Naive thymus-derived CD4-positive, alpha-beta T cell (primary cell): ENCODE measurements around the gene SLC34A1. TPM values are rescaled to one million over a fixed set of nuclear protein-coding genes. Genes with fewer than 3 reads are reported as not detected.

Experiments
- ATAC-seq: fragments of 150-1000 bp; cut with Tn5 transposase; 2 replicates; pipeline ENCODE4 v1.10.0; 2021; ENCODE audit warnings: mild to moderate bottlenecking, moderate library complexity
- CTCF ChIA-PET: fragments of 350-600 bp; sonication (Branson Sonifier 250); formaldehyde crosslinking; loops from one replicate; lab custom pipeline; 2021; ENCODE audit warnings: antibody characterized with exemption; lab: Charles Lee
- POLR2A ChIA-PET: fragments of 350-600 bp; sonication (Branson Sonifier 250); formaldehyde crosslinking; loops from one replicate; lab custom pipeline; 2021; ENCODE audit warnings: antibody characterized with exemption, inconsistent platforms; lab: Charles Lee
- DNase-seq, 9 donors: peaks; one replicate each; pipeline versions ENCODE4 v3.0.0 to v3.0.0-alpha.2; 2020 to 2022; ENCODE audit warnings: mixed read lengths in 1 of 9
- H3K27ac ChIP-seq: one replicate; pipeline ENCODE4 v1.7.0; 2013; ENCODE audit warnings: mild to moderate bottlenecking, low read depth, low read length, moderate library complexity
- H3K27me3 ChIP-seq, 2 donors: one replicate each; pipeline ENCODE4 v1.7.0; 2013; ENCODE audit warnings: low read length in 2 of 2, mild to moderate bottlenecking in 2 of 2, moderate library complexity in 2 of 2; ENCODE audit not compliant: control insufficient read depth in 2 of 2, insufficient read depth in 2 of 2
- H3K36me3 ChIP-seq, 3 experiments: 1 replicate in 2 of 3; 2 replicates in 1 of 3; pipeline ENCODE4 v1.7.0; 2013; ENCODE audit warnings: low read length in 3 of 3, mild to moderate bottlenecking in 3 of 3, moderate library complexity in 1 of 3; ENCODE audit not compliant: insufficient read depth in 3 of 3, control insufficient read depth in 2 of 3
- H3K4me1 ChIP-seq, 2 donors: one replicate each; pipeline ENCODE4 v1.7.0; 2013; ENCODE audit warnings: low read length in 2 of 2, mild to moderate bottlenecking in 2 of 2, moderate library complexity in 1 of 2; ENCODE audit not compliant: control insufficient read depth in 2 of 2, insufficient read depth in 2 of 2
- H3K4me3 ChIP-seq: 2 replicates; pipeline ENCODE4 v1.7.0; 2013; ENCODE audit warnings: mild to moderate bottlenecking, low read length
- H3K9me3 ChIP-seq, 3 experiments: 1 replicate in 2 of 3; 2 replicates in 1 of 3; pipeline ENCODE4 v1.7.0; 2013; ENCODE audit warnings: low read length in 3 of 3; ENCODE audit not compliant: control insufficient read depth in 2 of 3
- H3K27ac Mint-ChIP-seq, 9 donors: one replicate each; pipeline ENCODE4 v1.8.0; 2020 to 2022; ENCODE audit warnings: mixed read lengths in 9 of 9, mild to moderate bottlenecking in 8 of 9, moderate library complexity in 5 of 9, inconsistent platforms in 2 of 9
- H3K27me3 Mint-ChIP-seq, 5 donors: one replicate each; pipeline ENCODE4 v1.8.0; 2021 to 2022; ENCODE audit warnings: mixed read lengths in 5 of 5, mild to moderate bottlenecking in 1 of 5
- H3K36me3 Mint-ChIP-seq, 5 donors: one replicate each; pipeline ENCODE4 v1.8.0; 2020 to 2022; ENCODE audit warnings: mixed read lengths in 5 of 5, mild to moderate bottlenecking in 3 of 5, inconsistent platforms in 1 of 5
- H3K4me1 Mint-ChIP-seq, 7 donors: one replicate each; pipeline ENCODE4 v1.8.0; 2020 to 2022; ENCODE audit warnings: mixed read lengths in 7 of 7, mild to moderate bottlenecking in 3 of 7, inconsistent platforms in 1 of 7
- H3K4me3 Mint-ChIP-seq, 10 donors: one replicate each; pipeline ENCODE4 v1.8.0; 2020 to 2022; ENCODE audit warnings: mild to moderate bottlenecking in 10 of 10, mixed read lengths in 10 of 10, moderate library complexity in 6 of 10, inconsistent platforms in 2 of 10
- H3K9me3 Mint-ChIP-seq, 11 donors: one replicate each; pipeline ENCODE4 v1.8.0; 2020 to 2022; ENCODE audit warnings: mixed read lengths in 11 of 11, mild to moderate bottlenecking in 4 of 11, inconsistent platforms in 1 of 11, moderate library complexity in 1 of 11
- intact Hi-C, 2 donors: fragments of 100-400 bp; cut with micrococcal nuclease; formaldehyde crosslinking; loops; one replicate each; pipeline ENCODE4 v1.15.1; 2023
- polyA plus RNA-seq, 2 donors: library from polyadenylated mRNA; unstranded; fragments of 300-500 nt; fragmentation: Illumina TruSeq; gene quantifications; one replicate each; pipeline ENCODE4 v1.2.3, GENCODE V29; 2021
- total RNA-seq, 6 experiments: library from RNA in 5 of 6; stranded (reverse) in 5 of 6; gene quantifications; 1 replicate in 5 of 6; 2 replicates in 1 of 6; pipeline ENCODE4 v1.2.3 and lab custom pipeline; 2021 to 2026

The SLC34A1 gene
- total and polyA plus RNA-seq, 7 experiments from 2014 or later: 0.27 to 0.29 TPM; not detected in 5

DNA sequence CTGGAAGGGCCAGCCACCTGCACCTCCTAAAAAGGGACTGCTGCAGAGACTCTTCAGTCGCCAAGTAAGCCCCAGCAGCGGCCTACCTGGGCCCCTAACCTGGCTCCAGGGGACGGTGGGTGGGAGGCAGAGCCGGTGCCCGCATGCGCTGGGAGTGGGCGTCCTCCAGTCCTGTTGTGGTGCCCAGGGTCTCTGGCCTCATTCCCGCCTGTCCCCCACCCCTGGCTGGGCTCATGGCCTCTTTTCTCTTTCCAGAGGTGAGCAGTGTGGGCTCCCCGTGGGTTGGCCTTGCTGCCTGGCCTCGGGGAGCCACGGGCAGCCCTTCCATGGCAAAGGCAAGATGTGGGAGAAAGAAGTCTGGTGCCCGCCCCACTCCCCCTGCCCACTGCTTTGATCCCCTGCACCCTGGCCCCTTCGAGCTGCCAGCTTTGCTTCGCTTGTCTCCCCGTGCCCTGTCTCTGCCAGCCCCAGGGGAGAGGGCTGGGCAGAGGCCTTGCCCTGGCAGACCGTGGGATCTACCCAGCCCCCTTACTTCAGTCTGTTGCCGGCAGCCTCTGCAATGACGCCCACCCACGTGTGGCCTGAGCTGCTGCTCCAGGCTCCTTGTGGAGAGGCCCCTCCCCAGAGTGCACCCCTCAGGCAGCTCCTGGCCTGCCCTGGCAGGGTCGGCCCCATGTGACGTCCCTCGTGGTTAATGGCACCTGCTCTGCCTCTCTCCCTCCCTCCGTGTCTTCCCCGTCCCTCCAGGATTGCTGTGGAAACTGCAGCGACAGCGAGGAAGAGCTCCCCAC is 57.0 kb downstream of the SLC34A1 start:
- no peak overlapping the region for H3K4me3 ChIP-seq
- ATAC-seq (no peak), DNase-seq (no peak)
- no peaks in the 10 kb centered on the region for H3K27me3 ChIP-seq
- Mint-ChIP-seq H3K36me3 (peaks cover 0 to 34% (median 18%) of the 10 kb centered on the region in 5 donors), H3K27ac (peak overlapping the region in 5 of 9 donors; percentile 28 to 92 (median 76)), H3K27me3 (no peaks in the 10 kb centered on the region), H3K4me3 (peak overlapping the region in 1 of 10 donors; percentile 56), H3K4me1 (peaks cover 52 to 79% (median 63%) of the 10 kb centered on the region in 7 donors), H3K9me3 (no peaks in the 10 kb centered on the region)
- CTCF ChIA-PET: interaction anchor here (0.7 to 3.7 kb wide), 5 partner anchors 9 to 38 kb away, joined by 3 to 25 read pairs (median 5); no protein-coding TSS in a partner anchor
- POLR2A ChIA-PET: interaction anchor here (0.6 to 23.1 kb wide), 7 partner anchors 7 to 172 kb away, joined by 3 to 804 read pairs (median 6); partner anchors contain the start of gene GRK6
- H3K9me3 ChIP-seq: no peaks in the 10 kb centered on the region
- intact Hi-C loops: no loop called here
- H3K4me1 ChIP-seq: peaks cover 10 to 52% of the 10 kb centered on the region in 2 donors
- H3K27ac ChIP-seq: peak overlapping the region; percentile 84
- peaks cover 9 to 69% (median 23%) of the 10 kb centered on the region in 3 experiments for H3K36me3 ChIP-seq

DNA sequence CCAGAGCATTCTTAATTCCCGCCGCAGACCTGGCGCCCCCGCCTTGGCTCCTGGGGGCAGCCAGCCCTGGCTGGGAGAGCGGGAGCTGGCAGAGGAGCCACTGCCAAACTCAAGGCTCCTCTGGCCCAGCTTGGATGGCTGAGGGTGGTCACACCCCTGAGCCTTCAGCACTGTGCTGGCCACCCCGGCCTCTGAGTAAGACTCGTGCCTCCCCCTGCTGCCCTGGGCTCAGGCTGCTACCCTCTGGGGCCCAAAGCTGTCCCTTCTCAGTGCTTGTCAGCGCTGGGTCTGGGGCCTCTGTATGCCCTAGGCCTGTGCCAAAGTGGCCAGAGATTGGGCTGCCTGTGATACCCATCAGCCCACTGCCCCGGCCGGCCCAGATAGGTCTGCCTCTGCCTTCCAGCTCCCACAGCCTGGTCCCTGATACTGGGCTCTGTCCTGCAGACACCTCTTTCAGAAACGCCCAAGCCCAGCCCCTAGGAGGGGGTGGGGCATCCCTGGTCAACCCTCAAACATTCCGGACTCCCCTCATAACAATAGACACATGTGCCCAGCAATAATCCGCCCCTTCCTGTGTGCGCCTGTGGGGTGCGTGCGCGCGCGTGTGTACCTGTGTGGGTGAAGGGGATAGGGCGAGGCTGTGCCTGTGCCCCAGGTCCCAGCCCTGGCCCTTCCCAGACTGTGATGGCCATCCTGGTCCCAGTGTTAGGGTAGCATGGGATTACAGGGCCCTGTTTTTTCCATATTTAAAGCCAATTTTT is 58.0 kb downstream of the SLC34A1 start:
- Mint-ChIP-seq H3K9me3 (no peaks in the 10 kb centered on the region), H3K27ac (peak overlapping the region in 6 of 9 donors; percentile 28 to 97 (median 36)), H3K27me3 (no peaks in the 10 kb centered on the region), H3K4me3 (peak overlapping the region in 1 of 10 donors; percentile 56), H3K36me3 (peaks cover 0 to 27% (median 14%) of the 10 kb centered on the region in 5 donors), H3K4me1 (peaks cover 46 to 69% (median 53%) of the 10 kb centered on the region in 7 donors)
- ChIA-PET POLR2A (interaction anchor here (0.6 to 23.1 kb wide), 7 partner anchors 11 to 171 kb away, joined by 3 to 804 read pairs (median 4); partner anchors contain the start of genes F12, GRK6 and PFN3), CTCF (interaction anchor here (0.9 to 8.8 kb wide), 7 partner anchors 10 to 72 kb away, joined by 4 to 105 read pairs (median 25); no protein-coding TSS in a partner anchor)
- Histone ChIP-seq H3K9me3 (no peaks in the 10 kb centered on the region), H3K4me3 (no peak overlapping the region), H3K27ac (peak overlapping the region; percentile 97), H3K27me3 (no peaks in the 10 kb centered on the region), H3K36me3 (peaks cover 4 to 58% (median 16%) of the 10 kb centered on the region in 3 experiments), H3K4me1 (peaks cover 11 to 49% of the 10 kb centered on the region in 2 donors)
- intact Hi-C loops: no loop called here
- ATAC-seq (no peak), DNase-seq (peak in 1 of 9 donors; percentile 5)

DNA sequence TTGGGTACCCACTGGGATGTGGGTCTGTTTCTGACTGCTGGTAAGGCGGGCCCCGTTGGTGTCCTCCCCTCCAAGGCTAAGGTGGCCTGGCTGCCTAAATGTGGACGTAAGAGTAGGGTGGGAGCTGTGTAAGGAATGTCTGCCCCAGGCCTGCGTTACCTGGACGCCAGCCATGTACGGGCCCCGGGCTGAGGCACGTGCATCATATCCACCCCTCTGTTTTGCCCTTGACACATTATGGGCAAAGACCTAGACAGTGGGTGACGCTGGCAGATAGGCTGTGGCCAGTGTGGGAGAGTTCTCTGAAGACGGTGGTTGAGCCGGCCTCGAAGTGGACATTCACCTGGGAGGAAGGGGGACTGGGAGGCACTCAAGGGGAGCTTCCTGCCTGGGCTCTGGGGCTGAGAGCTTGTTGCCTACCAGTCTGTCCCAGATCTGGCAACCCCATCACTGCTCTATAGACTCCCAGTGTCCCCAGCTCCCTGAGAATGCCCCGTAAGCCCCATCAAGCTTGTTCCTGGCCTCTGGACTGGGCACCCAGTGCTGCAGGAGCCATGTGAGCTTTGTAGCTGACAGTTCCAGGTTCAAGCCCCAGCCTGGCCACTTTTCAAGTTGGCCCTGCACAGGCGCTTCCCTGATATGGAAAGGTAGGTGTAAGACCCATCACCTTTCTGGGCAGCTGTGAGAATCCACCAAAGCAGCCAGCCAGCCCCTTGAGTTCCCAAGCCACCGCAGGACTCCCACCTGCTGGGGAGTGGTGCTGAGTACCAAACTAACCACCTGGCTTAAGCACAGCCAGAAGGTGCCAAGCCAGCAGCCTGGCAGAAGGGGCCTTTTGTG is 59.1 kb downstream of the SLC34A1 start:
- Mint-ChIP-seq H3K4me3 (no peak overlapping the region), H3K27ac (peak overlapping the region in 7 of 9 donors; percentile 80 to 97 (median 93)), H3K36me3 (peaks cover 0 to 18% (median 10%) of the 10 kb centered on the region in 5 donors), H3K4me1 (peaks cover 42 to 67% (median 52%) of the 10 kb centered on the region in 7 donors), H3K9me3 (no peaks in the 10 kb centered on the region), H3K27me3 (peaks cover 0 to 7% (median 0%) of the 10 kb centered on the region in 5 donors)
- ChIA-PET POLR2A (interaction anchor here (0.6 to 23.1 kb wide), 6 partner anchors 9 to 156 kb away, joined by 3 to 804 read pairs (median 4); partner anchors contain the start of genes F12, GRK6 and PFN3), CTCF (interaction anchor here (1.0 to 8.8 kb wide), 8 partner anchors 9 to 73 kb away, joined by 4 to 105 read pairs (median 6); no protein-coding TSS in a partner anchor)
- intact Hi-C loops: no loop called here
- Histone ChIP-seq H3K27ac (peak overlapping the region; percentile 97), H3K4me3 (no peak overlapping the region), H3K27me3 (no peaks in the 10 kb centered on the region), H3K4me1 (peaks cover 11 to 49% of the 10 kb centered on the region in 2 donors), H3K36me3 (peaks cover 4 to 47% (median 7%) of the 10 kb centered on the region in 3 experiments), H3K9me3 (no peaks in the 10 kb centered on the region)
- ATAC-seq: no peak
- peak in 1 of 9 donors; percentile 11 for DNase-seq

DNA sequence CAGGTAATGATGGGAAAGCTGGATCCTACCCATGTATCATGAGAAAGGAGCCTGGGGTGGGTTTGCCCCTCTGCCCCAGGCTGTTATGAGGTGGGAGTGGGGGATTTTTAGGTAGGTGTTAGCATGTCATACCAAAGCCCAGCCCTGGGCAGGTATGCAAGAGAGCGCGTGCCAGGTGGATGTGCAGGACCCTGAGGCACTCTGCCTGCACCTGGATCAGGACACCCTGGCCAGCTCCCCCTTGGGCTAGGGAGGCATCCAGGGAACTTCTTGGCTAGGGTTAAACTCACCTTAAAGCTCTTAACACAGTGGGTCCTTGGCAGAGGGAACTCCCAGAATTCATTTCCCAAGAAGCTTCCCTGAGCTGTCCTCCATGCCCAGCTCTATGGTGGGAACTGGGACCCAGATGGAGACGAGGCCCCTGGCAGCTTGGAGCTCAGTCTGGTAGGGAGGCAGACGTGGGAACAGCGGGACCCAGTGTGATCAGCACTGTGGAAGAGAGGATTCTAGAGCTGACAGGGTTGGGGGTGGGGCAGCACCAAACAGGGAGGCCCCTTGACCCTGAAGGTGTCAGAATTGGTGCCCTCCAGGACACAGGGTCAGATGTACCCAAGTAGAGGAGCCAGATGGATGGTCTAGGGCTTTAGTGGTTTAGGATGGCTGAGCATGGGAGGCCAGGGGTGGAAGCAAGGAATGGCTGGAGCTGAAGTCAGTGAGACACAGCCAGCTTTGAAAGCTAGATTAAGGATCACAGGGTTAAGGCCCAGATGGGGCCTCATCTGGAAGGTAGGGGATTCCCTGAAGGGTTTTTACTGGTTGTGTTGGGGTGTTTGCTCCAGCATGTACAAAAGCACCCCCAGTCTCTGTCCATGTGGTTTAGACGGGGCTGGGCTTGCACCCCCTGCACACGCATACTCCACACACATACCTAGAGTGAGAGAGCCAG is 60.1 kb downstream of the SLC34A1 start:
- peak overlapping the region; percentile 88 to 97 (median 92) for H3K27ac Mint-ChIP-seq
- CTCF ChIA-PET: interaction anchor here (0.8 to 8.8 kb wide), 11 partner anchors 10 to 74 kb away, joined by 4 to 105 read pairs (median 6); no protein-coding TSS in a partner anchor
- H3K4me1 Mint-ChIP-seq: peaks cover 42 to 64% (median 51%) of the 10 kb centered on the region in 7 donors
- POLR2A ChIA-PET: interaction anchor here (0.8 to 23.1 kb wide), 7 partner anchors 7 to 71 kb away, joined by 3 to 804 read pairs (median 5); partner anchors contain the start of genes F12, GRK6 and PFN3
- H3K27ac ChIP-seq: peak overlapping the region; percentile 97
- H3K9me3 Mint-ChIP-seq: no peaks in the 10 kb centered on the region
- DNase-seq (peak in 2 of 9 donors; percentile 10 to 77), ATAC-seq (peak; percentile 30)
- intact Hi-C loops: loop anchor here in 1 of 2 donors (1.0 kb wide), 2 partner anchors 10 to 15 kb away; no protein-coding TSS in a partner anchor
- peaks cover 0 to 12% (median 8%) of the 10 kb centered on the region in 5 donors for H3K36me3 Mint-ChIP-seq
- peaks cover 0 to 10% (median 0%) of the 10 kb centered on the region in 5 donors for H3K27me3 Mint-ChIP-seq
- no peak overlapping the region for H3K4me3 ChIP-seq
- peaks cover 11 to 46% of the 10 kb centered on the region in 2 donors for H3K4me1 ChIP-seq
- H3K9me3 ChIP-seq: no peaks in the 10 kb centered on the region
- peak overlapping the region; percentile 42 to 85 (median 74) for H3K4me3 Mint-ChIP-seq
- peaks cover 4 to 40% (median 7%) of the 10 kb centered on the region in 3 experiments for H3K36me3 ChIP-seq
- no peaks in the 10 kb centered on the region for H3K27me3 ChIP-seq
